HG02798 (cell line): ENCODE results near the gene CRK.

Source experiments
- ATAC-seq: cut with Tn5 transposase; IDR thresholded peaks from one replicate; pipeline ENCODE4 v1.9.1; 2021; ENCODE audit warnings: mild to moderate bottlenecking; ENCODE audit not compliant: unreplicated experiment, poor library complexity

CRK gene

DNA sequence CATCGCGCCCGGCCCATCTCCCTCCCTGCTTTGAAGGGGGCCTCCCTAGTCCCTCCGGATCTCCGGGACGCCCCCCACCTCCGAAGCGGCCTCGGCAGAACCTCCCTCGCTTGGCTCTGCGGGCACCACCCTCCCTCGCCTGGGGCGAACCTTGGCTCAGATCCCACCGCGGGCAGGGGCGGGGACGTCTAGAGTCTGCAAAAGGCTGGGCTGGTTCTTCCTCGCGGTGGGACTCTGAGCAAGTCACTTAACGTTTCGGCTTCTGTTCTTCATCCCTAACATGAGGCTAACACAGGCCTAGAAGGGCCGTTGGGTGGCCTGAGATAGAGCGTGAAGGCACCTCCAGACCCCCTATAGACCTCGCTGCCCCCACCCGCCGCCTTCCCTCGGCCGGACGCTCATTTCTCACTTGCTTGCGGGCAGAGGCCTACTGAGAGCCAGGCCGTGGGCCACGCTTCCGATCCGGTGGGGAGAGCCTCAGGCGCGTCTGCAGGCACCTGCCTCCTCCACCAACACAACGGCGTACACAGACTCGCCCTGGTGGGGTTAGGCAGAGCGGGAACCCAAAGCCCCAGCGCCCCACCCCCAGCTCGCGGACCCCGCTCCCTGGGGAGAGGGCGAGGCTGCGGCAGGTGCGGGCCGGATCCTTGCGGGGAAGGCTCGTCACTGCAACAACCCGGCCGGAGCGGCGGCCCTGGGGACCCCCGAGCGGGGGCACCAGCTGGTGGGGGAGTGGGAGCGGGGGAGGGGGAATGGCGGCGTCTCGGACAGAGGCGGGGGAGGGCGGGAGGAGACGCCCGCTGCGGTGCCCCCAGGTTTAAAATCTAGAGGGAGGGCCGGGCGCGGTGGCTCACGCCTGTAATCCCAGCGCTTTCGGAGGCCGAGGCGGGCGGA, 31.0 kb upstream of the CRK start:
- no peak for ATAC-seq

DNA sequence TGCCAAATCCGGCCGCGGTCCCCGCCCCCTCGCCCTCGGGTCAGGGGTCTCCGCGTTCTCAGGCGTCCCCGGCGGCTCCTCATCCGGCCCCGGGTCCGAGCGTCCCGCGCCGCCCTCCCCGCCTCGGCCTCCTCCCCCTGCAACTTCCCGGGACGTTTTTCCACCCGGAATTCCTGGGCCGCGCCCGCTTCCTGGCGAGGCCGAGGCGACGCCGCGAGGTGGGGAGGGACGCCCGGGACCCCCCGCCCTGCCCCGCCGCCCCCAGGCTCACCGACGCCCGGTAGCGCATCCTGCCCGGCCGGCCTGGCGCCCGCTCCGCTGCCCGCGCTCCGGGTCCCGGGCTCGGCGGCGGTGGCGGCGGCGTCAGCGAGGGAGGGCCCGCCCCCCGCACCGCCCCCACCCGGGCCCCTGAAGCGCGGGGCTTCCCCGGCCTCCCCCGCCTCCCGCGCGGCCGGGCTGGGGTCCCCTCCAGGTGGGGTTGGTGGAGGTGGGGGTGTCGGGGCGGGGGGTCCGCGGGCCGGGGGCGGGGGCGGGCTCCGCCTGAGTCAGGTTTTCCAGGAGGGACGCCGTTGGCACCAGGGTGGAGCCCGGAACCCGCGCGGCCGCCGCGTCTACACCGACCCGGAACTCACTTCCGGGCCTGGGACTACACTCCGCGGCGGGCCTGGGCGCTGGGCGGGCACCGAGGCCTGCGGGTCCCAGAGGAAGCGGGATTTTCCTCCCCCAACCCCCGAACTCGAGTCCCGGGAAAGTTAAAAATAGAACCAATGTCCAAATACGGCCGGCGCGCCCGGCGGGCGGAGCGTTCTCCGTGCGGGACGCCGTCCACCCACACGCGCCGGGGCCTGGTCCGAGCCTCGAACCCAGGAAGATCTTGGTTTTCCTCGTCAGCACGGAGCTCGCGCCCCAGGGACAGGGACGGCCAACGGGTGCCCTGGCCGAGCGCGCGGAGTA, 29.7 kb upstream of the CRK start:
- peak; percentile 38 for ATAC-seq

DNA sequence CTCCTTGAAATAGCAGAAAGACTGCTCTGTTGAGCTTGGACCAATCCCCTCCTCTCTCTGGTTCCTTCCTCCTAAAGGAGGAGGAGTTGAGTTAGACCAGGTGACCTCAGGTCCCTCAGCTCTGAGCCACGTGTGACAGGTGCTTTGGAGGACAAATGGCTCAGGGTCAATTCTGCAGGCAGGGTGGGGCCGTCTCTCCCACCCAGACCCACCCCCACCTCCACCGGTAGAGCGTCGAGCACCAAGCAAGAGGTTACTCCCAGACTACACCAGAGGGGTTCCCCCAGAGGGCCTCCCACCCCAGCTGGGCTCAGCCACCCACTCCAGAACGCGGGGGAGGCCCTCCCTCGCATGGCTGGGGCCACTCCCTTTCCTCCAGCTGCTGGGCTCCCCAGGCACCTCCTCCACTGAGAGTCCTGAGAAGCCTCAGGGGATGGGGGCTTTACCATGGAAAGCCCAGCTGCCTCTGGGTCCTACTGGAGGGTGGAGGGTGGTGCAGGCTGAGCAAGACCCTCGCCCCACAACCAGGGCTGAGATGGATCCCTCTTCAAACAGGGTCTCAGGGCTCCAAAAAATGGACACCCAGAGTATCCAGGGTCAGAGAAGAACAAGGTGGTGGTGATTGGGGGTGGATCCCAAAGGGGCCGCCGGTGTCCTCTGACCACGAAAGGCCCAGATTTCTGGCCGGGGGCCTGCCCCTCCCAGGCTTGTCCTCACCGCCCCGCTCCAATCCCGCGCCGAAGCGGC, 28.8 kb upstream of the CRK start:
- peak; percentile 32 for ATAC-seq

GRCh38 chr17:1484060-1484535, 28.1 kb upstream of the CRK start:
- no peak for ATAC-seq

DNA sequence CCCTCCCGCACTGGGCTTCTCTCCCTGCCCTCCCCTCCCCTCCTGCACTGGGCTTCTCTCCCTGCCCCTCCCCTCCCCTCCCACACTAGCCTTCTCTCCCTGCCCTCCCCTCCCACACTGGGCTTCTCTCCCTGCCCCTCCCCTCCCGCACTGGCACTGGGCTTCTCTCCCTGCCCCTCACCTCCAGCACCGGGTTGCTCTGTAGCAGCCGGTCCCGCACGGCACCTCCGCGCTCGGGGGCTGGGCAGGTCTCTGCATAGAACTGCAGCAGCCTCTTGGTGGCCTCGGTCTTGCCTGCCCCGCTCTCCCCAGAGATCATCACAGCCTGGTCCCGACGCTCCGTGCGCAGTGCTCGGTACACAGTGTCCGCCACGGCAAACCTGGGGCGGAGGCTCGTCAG, 26.6 kb upstream of the CRK start:
- no peak for ATAC-seq

DNA sequence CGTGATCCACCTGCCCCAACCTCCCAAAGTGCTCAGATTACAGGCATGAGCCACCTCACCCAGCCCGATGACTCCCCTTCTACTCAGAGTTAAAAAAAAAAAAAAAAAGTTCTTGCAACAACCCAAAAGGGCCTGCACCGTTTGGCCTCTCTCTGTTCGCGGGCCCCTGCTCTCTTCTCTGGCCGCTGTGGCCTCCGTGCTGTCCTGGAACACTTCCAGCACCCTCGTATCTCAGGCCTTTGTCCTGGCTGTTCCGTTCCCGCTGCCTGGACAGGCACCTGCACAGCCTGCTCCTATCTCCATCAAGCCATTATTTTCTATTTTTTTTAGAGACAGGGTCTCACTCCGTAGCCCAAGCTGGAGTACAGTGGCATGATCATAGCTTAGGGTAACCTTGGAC, 25.7 kb upstream of the CRK start:
- no peak for ATAC-seq

DNA sequence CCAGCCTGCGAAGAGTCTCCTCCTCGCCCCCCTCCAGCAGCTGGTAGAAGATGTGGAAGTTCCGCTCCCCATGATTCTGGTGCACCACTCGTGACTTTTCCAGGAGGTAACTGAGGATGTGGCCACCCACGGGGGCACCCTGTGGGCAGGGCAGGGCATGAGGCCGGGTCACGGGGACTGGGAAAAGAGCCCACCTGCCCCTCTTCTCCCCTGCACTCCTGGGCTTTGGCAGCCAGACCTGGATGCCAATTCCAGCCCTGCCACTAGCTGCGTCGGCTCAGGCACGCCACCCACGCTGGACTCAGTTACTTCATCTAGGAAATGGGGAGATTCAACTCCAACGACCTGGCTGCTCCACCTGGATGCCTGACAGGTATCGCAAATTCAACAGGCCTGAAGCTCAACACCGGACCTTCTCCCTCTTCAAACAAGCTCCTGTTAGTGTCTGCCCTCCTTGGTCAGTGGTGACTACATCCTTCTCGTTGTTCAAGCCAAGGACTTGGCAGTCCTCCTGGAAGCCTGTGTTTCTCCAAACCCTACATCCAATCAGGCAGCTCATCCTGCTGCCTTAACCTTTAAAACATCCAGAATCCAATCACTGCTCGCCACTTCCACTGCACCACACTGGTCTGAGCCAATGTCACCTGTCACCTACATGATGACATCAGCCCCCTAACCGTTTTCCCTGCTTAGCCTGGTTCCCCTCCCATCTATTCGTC, 24.9 kb upstream of the CRK start:
- no peak for ATAC-seq

DNA sequence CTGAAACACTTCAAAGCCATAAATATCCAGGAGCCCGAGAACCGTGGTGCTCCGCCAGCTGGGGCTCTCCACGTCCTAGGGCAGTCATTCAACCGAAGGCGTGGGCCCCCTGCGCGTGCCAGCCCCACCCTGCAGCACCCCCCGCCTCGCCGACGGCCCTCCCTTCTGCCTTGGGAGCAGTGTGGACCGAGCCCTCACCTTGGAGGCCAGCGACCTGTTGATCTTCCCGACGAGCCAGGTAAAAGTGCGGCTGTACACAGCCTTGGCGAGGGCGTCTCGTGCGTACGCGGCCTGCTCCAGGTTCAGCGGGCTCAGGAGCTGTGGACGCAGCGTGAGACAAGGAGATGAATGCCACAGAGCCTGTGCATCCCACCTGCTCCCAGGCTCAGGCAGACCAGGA, 22.4 kb upstream of the CRK start:
- no peak for ATAC-seq

DNA sequence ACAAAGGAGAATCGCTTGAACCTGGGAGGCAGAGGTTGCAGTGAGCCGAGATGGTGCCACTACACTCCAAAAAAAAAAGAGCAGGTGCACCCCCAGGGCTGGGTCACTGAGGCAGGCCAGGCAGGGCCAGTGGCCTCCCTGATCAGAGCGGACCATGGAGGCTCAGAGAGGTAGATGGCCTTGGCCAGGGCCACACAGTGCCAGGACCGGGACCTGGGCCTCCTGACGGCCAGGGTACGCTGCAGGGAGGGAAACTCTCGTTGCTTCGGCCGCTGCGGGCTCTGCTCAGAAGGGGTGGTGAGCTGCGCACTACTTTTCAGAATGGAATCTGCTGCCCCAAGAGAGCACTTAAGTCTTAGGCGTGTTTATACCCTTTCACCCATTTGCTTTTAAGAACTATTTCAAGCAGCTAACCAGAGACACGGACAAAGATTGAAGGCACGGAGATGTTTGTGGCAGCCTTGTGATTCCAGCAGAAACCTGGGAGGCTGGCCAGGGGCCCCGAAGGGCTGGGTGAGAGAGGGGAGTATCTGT, 19.4 kb upstream of the CRK start:
- no peak for ATAC-seq

GRCh38 chr17:1474402-1475189, 18.6 kb upstream of the CRK start:
- ATAC-seq = peak; percentile 64

DNA sequence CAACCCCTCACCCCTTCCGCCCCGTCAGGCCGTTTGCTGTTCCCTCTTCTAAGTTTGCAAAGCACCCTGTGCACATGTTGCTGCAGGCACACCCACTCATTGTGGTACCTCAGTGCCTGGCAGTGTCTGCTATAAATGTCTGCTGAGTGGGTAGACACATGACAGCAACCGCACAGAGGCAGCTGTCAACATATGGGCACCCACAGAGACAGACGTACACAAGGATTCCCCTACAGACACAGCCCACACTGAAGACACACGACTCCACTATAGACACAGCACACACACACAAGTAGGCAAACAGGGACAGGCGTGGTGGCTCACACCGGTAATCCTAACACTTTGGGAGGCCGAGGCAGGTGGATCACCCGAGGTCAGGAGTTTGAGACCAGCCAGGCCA, 17.8 kb upstream of the CRK start:
- ATAC-seq = peak; percentile 48

GRCh38 chr17:1473170-1473569, 17.1 kb upstream of the CRK start:
- no peak for ATAC-seq

DNA sequence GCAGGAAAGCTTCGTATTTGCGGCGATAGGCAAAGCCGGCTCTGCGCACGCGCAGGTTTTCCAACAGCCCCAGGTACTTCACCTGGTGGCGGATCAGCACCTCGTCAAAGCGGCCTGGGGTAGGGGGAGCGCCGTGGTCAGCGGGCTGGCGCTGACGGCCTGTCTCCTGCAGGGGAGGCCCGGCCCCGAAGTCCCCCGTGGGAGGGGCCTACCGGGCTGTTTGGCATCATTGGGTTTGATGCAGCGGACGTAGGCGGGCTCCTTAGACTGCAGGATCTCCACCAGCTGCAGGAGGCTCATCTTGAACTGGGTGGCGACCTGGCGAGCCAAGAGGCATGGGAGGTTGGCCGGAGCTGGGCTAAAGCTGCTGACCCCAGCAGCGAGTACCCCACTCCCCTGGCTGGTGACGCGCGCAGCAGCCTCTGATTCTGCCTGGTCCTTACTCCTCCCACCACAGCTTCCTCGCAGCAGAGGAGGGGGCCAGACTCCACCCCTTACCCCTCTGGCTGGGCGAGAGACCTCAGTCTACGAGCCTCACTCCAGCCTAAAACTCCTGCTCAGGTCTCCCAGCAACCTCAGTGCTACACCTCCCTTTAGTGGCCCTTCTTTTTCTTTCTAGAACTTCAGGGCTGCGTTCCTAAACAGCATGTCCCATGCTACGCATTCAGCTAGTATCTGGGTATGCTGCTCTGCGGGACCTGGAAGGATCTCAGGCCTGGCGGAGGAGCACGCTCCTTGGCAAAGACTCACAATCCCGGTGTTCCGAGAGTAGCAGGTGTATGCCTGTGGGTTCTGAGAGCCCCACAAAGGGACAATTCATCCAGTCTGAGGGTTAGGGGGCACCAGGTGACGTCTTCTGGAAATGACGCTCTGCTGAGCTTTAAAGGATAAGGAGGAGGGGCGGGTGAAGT, 16.1 kb upstream of the CRK start:
- no peak for ATAC-seq

DNA sequence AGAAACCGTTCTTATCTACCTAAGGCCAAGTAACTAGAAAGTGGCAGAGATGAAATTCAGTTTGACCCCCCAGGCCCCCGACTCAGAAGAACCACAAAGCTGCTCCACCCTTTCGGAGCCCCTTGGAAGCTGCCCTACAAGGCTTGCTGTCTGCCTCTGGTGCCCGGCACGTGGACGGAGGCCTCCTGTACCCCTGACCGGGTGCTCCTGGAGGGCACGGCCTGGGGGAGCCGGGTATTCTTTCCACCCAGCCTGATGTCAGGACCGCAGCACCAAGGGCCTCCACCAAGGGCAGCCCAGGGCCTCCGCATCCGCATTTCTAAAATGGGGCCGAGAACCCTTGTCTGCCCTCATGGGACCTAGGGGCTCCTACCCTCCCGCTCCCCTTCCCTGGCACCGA, 15.5 kb upstream of the CRK start:
- no peak for ATAC-seq

GRCh38 chr17:1470755-1471462, 14.9 kb upstream of the CRK start:
- ATAC-seq = no peak

- no peak for ATAC-seq
These were observed 14.2 kb upstream of the CRK start for GRCh38 chr17:1470071-1470754.
